Sigmoid colon (tissue), 4 donors: ENCODE measurements around the gene CTTNBP2NL.

Source experiments
- EP300 ChIP-seq, 4 donors: sonication (generic); formaldehyde crosslinking; IDR thresholded peaks; one replicate each; pipeline ENCODE4 v1.6.1; 2017; ENCODE audit warnings: antibody characterized with exemption in 4 of 4
- POLR2A ChIP-seq, 2 donors: fragments of 450-650 bp; IDR thresholded peaks; one replicate each; pipeline ENCODE4 v1.6.1; 2016; ENCODE audit warnings: antibody characterized with exemption in 2 of 2, mild to moderate bottlenecking in 2 of 2, moderate library complexity in 2 of 2
- TF ChIP-seq, protein P1 (sequence below), 4 experiments: fragments of 450-650 bp in 3 of 4; fragments of 200-600 bp in 1 of 4; IDR thresholded peaks; one replicate each; pipeline ENCODE4 v1.5.1; 2016 to 2019; ENCODE audit warnings: antibody characterized with exemption in 4 of 4, mild to moderate bottlenecking in 3 of 4, moderate library complexity in 2 of 4

- TF ChIP-seq, protein P1, sequence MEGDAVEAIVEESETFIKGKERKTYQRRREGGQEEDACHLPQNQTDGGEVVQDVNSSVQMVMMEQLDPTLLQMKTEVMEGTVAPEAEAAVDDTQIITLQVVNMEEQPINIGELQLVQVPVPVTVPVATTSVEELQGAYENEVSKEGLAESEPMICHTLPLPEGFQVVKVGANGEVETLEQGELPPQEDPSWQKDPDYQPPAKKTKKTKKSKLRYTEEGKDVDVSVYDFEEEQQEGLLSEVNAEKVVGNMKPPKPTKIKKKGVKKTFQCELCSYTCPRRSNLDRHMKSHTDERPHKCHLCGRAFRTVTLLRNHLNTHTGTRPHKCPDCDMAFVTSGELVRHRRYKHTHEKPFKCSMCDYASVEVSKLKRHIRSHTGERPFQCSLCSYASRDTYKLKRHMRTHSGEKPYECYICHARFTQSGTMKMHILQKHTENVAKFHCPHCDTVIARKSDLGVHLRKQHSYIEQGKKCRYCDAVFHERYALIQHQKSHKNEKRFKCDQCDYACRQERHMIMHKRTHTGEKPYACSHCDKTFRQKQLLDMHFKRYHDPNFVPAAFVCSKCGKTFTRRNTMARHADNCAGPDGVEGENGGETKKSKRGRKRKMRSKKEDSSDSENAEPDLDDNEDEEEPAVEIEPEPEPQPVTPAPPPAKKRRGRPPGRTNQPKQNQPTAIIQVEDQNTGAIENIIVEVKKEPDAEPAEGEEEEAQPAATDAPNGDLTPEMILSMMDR (IDR thresholded peaks at IDR 0.05) = no peak
- no peak for TF ChIP-seq POLR2A (IDR thresholded peaks at IDR 0.05)
- no peak for TF ChIP-seq EP300 (IDR thresholded peaks at IDR 0.05)
Measured at GRCh38 chr1:112454316-112454715, 58.3 kb downstream of the CTTNBP2NL start.
